ENCODE measurements around the gene CSE1L.
"Not testable (repeated sequence)": the region's sequence is repeated elsewhere in the genome, so short reads cannot be mapped to it uniquely, and the experiment has no call there.

CSE1L gene

GRCh38 chr20:49100972-49101371 lies 54.9 kb downstream of the CSE1L start:
- Mint-ChIP-seq H3K9me3 (no peaks in the 10 kb centered on the region), H3K27ac (peak overlapping the region; percentile 72), H3K27me3 (no peaks in the 10 kb centered on the region), H3K4me1 (ENCODE audit: low read depth) (peaks cover 16% of the 10 kb centered on the region), H3K36me3 (ENCODE audit: low read depth) (peaks cover 83% of the 10 kb centered on the region), H3K4me3 (no peak overlapping the region)

GRCh38 chr20:49103019-49103418 lies 56.9 kb downstream of the CSE1L start:
- Mint-ChIP-seq H3K36me3 (ENCODE audit: low read depth) (peaks cover 67% of the 10 kb centered on the region), H3K4me1 (ENCODE audit: low read depth) (peaks cover 16% of the 10 kb centered on the region), H3K27ac (peak overlapping the region; percentile 13), H3K4me3 (no peak overlapping the region), H3K9me3 (no peaks in the 10 kb centered on the region), H3K27me3 (no peaks in the 10 kb centered on the region)

- peaks cover 64% of the 10 kb centered on the region for H3K36me3 Mint-ChIP-seq (ENCODE audit: low read depth)
- no peaks in the 10 kb centered on the region for H3K27me3 Mint-ChIP-seq
- no peak overlapping the region for H3K27ac Mint-ChIP-seq
- H3K4me3 Mint-ChIP-seq = no peak overlapping the region
- H3K9me3 Mint-ChIP-seq = no peaks in the 10 kb centered on the region
- peaks cover 16% of the 10 kb centered on the region for H3K4me1 Mint-ChIP-seq (ENCODE audit: low read depth)
Measured at GRCh38 chr20:49103647-49104364, 57.7 kb downstream of the CSE1L start.

DNA sequence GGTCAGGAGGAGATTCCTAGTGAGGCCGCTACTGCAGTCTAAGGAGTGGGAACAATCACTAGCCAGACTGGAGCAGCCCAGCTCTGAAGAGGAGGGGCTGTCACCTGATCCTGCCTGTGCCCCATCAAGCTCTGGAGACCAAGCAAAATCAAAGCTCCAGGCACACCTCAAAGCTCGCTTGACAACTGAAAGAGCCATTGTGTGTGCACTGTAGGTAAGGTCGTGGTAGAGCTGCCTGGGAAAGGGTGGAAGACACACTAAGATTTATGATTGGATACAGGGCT lies 58.2 kb downstream of the CSE1L start:
- Mint-ChIP-seq H3K27me3 (no peaks in the 10 kb centered on the region), H3K27ac (no peak overlapping the region), H3K36me3 (ENCODE audit: low read depth) (peaks cover 62% of the 10 kb centered on the region)

GRCh38 chr20:49104979-49105547 lies 59.0 kb downstream of the CSE1L start:
- H3K4me3 Mint-ChIP-seq, H3K27ac Mint-ChIP-seq, H3K9me3 Mint-ChIP-seq, H3K27me3 Mint-ChIP-seq: not testable (repeated sequence)
- Mint-ChIP-seq H3K36me3 (ENCODE audit: low read depth) (peaks cover 62% of the 10 kb centered on the region), H3K4me1 (ENCODE audit: low read depth) (peaks cover 13% of the 10 kb centered on the region)

More for the DNA sequence above, 58.2 kb downstream of the CSE1L start:
- Mint-ChIP-seq H3K4me1 (ENCODE audit: low read depth) (peaks cover 16% of the 10 kb centered on the region), H3K9me3 (no peaks in the 10 kb centered on the region), H3K4me3 (no peak overlapping the region)

GRCh38 chr20:49106328-49106727 lies 60.2 kb downstream of the CSE1L start:
- peak overlapping the region; percentile 1 for H3K27ac Mint-ChIP-seq

GRCh38 chr20:49110767-49111694 lies 64.9 kb downstream of the CSE1L start:
- Mint-ChIP-seq H3K4me3 (no peak overlapping the region), H3K27ac (no peak overlapping the region), H3K27me3 (no peaks in the 10 kb centered on the region), H3K4me1 (ENCODE audit: low read depth) (no peaks in the 10 kb centered on the region), H3K9me3 (no peaks in the 10 kb centered on the region), H3K36me3 (ENCODE audit: low read depth) (peaks cover 48% of the 10 kb centered on the region)

More at GRCh38 chr20:49106328-49106727, 60.2 kb downstream of the CSE1L start:
- H3K9me3 Mint-ChIP-seq = no peaks in the 10 kb centered on the region
- H3K4me3 Mint-ChIP-seq = no peak overlapping the region
- peaks cover 2% of the 10 kb centered on the region for H3K4me1 Mint-ChIP-seq (ENCODE audit: low read depth)
- peaks cover 61% of the 10 kb centered on the region for H3K36me3 Mint-ChIP-seq (ENCODE audit: low read depth)
- H3K27me3 Mint-ChIP-seq = no peaks in the 10 kb centered on the region

- Mint-ChIP-seq H3K9me3 (no peaks in the 10 kb centered on the region), H3K4me3 (no peak overlapping the region), H3K36me3 (ENCODE audit: low read depth) (peaks cover 61% of the 10 kb centered on the region), H3K27ac (no peak overlapping the region), H3K27me3 (no peaks in the 10 kb centered on the region), H3K4me1 (ENCODE audit: low read depth) (no peaks in the 10 kb centered on the region)
Measured at GRCh38 chr20:49112596-49113274, 66.6 kb downstream of the CSE1L start.

- Mint-ChIP-seq H3K27me3 (no peaks in the 10 kb centered on the region), H3K9me3 (no peaks in the 10 kb centered on the region), H3K4me1 (ENCODE audit: low read depth) (no peaks in the 10 kb centered on the region), H3K27ac (no peak overlapping the region), H3K36me3 (ENCODE audit: low read depth) (peaks cover 75% of the 10 kb centered on the region), H3K4me3 (no peak overlapping the region)
Measured at GRCh38 chr20:49115564-49115963, 69.5 kb downstream of the CSE1L start.

DNA sequence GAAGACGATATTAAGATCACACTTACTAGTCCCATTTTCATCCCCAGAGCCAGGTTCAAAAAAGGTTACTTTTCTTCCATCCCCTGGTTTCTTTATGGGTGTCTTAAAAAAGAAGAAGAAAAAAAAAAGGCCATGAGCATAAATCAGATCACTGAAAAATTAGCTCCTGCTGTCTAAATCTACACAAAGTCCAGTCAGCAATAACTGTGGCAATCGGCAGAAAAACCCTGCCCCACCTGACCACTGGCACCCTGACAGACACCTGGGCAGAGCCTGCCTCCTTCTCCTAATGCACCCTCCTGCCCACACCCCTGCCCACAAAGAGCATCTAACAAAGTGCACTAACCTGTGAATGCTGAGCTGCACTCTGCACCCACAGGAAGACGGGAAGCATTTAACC lies 72.2 kb downstream of the CSE1L start:
- no peaks in the 10 kb centered on the region for H3K9me3 Mint-ChIP-seq
- peaks cover 81% of the 10 kb centered on the region for H3K36me3 Mint-ChIP-seq (ENCODE audit: low read depth)
- H3K27me3 Mint-ChIP-seq = no peaks in the 10 kb centered on the region
- H3K4me3 Mint-ChIP-seq = no peak overlapping the region
- H3K4me1 Mint-ChIP-seq (ENCODE audit: low read depth) = no peaks in the 10 kb centered on the region
- H3K27ac Mint-ChIP-seq = no peak overlapping the region

DNA sequence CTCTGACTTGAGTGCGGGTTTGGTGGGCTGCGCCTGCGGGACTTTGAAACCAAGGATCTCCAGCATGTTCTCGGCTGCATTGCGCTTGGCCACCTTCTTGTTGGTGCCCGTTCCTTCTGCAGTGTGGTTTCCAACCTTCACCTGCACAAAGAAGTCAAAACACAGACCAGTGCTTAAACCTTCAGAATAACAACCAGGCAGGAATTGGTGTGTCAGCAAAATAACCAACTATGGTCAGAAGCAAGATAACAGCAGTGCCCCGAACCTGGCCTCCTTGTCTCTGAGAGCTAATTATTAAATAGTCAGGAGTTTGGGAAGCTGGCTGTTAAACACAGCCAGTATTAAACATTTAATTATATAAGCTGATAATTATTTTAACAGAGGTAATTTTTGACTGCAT lies 73.9 kb downstream of the CSE1L start:
- no peak overlapping the region for H3K27ac Mint-ChIP-seq
- peaks cover 81% of the 10 kb centered on the region for H3K36me3 Mint-ChIP-seq (ENCODE audit: low read depth)
- H3K9me3 Mint-ChIP-seq = no peaks in the 10 kb centered on the region
- H3K4me3 Mint-ChIP-seq = no peak overlapping the region
- no peaks in the 10 kb centered on the region for H3K27me3 Mint-ChIP-seq
- H3K4me1 Mint-ChIP-seq (ENCODE audit: low read depth) = no peaks in the 10 kb centered on the region

GRCh38 chr20:49122920-49123319 lies 76.8 kb downstream of the CSE1L start:
- H3K9me3 Mint-ChIP-seq = no peaks in the 10 kb centered on the region
- no peak overlapping the region for H3K4me3 Mint-ChIP-seq
- H3K27ac Mint-ChIP-seq = no peak overlapping the region
- no peaks in the 10 kb centered on the region for H3K27me3 Mint-ChIP-seq
- peaks cover 74% of the 10 kb centered on the region for H3K36me3 Mint-ChIP-seq (ENCODE audit: low read depth)
- no peaks in the 10 kb centered on the region for H3K4me1 Mint-ChIP-seq (ENCODE audit: low read depth)

DNA sequence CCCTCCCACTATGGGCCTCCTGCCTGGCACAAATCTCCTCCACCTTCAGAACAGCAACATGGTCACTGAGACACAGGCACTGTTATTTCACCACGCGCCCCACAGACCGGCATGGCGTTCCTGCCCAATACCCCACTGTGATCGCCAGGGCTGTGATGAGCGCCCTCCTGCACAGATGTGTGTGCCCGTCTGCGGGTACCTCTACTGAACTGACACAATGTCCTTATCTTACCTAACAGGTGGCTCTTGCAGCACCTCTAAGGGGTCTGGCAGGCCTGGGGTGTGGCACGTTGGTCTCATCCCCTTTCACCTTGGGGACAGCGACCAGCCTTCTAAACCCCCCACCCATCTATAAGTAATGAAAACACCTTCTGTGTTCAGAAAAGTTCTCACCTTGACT lies 77.9 kb downstream of the CSE1L start:
- H3K9me3 Mint-ChIP-seq = no peaks in the 10 kb centered on the region
- peaks cover 72% of the 10 kb centered on the region for H3K36me3 Mint-ChIP-seq (ENCODE audit: low read depth)
- H3K4me3 Mint-ChIP-seq = no peak overlapping the region
- no peaks in the 10 kb centered on the region for H3K4me1 Mint-ChIP-seq (ENCODE audit: low read depth)
- H3K27ac Mint-ChIP-seq = no peak overlapping the region
- no peaks in the 10 kb centered on the region for H3K27me3 Mint-ChIP-seq

GRCh38 chr20:49132995-49133478 lies 86.9 kb downstream of the CSE1L start:
- no peak overlapping the region for H3K4me3 Mint-ChIP-seq
- peaks cover 4% of the 10 kb centered on the region for H3K4me1 Mint-ChIP-seq (ENCODE audit: low read depth)
- no peaks in the 10 kb centered on the region for H3K9me3 Mint-ChIP-seq
- peaks cover 56% of the 10 kb centered on the region for H3K36me3 Mint-ChIP-seq (ENCODE audit: low read depth)
- no peaks in the 10 kb centered on the region for H3K27me3 Mint-ChIP-seq
- H3K27ac Mint-ChIP-seq = no peak overlapping the region

- Mint-ChIP-seq H3K4me3 (no peak overlapping the region), H3K9me3 (no peaks in the 10 kb centered on the region), H3K27me3 (no peaks in the 10 kb centered on the region), H3K27ac (no peak overlapping the region), H3K36me3 (ENCODE audit: low read depth) (peaks cover 55% of the 10 kb centered on the region), H3K4me1 (ENCODE audit: low read depth) (peaks cover 4% of the 10 kb centered on the region)
Measured at GRCh38 chr20:49133571-49133970, 87.5 kb downstream of the CSE1L start.

All from stimulated activated naive CD8-positive, alpha-beta T cell treated with anti-CD3 and anti-CD28 coated beads, Interleukin-15, Interleukin-2, amounts not matched to agents 100 ng/mL and 50 ng/mL, for 24 hours (primary cell).